OCI-LY7 (cell line): Measurements from ENCODE around the gene UBXN11. TPM values are rescaled to one million over a fixed set of nuclear protein-coding genes. Genes with fewer than 3 reads are reported as not detected.

Experiments used
- BruUV-seq: library from RNA; stranded (reverse); fragments of 400-500 nt; replicated peaks from 2 replicates; lab custom pipeline; 2021; lab: Mats Ljungman, UMichigan
- CTCF ChIA-PET: fragments of 300-600 bp; sonication (Branson Sonifier 250); formaldehyde crosslinking; loops from one replicate; lab custom pipeline; 2022; ENCODE audit warnings: antibody characterized with exemption; ENCODE audit not compliant: unreplicated experiment; lab: Charles Lee
- POLR2A ChIA-PET: fragments of 300-600 bp; sonication (Branson Sonifier 250); formaldehyde crosslinking; loops from one replicate; lab custom pipeline; 2022; ENCODE audit warnings: antibody characterized with exemption; lab: Charles Lee
- DNase-seq: peaks from one replicate; pipeline ENCODE4 v3.0.0-alpha.2; 2015; ENCODE audit warnings: low spot score
- H2AFZ ChIP-seq: fragments of 200-600 bp; sonication (generic), shearing (Covaris generic); 2 replicates; pipeline ENCODE4 v1.6.1; 2014; ENCODE audit warnings: mild to moderate bottlenecking, antibody characterized with exemption, low read length, moderate library complexity
- H3K27ac ChIP-seq: fragments of 200-600 bp; sonication (generic); 2 replicates; pipeline ENCODE4 v1.5.1; 2014; ENCODE audit warnings: mixed run types, low read depth, mild to moderate bottlenecking, moderate library complexity, low read length, inconsistent platforms; ENCODE audit not compliant: poor library complexity, severe bottlenecking
- H3K36me3 ChIP-seq: fragments of 200-600 bp; sonication (generic); 2 replicates; pipeline ENCODE4 v1.6.1; 2014; ENCODE audit warnings: mild to moderate bottlenecking, antibody characterized with exemption, low read length, moderate library complexity, mixed read lengths; ENCODE audit not compliant: insufficient read depth
- H3K4me1 ChIP-seq: fragments of 200-600 bp; sonication (generic); 2 replicates; pipeline ENCODE4 v1.5.1; 2014; ENCODE audit warnings: mild to moderate bottlenecking, low read length; ENCODE audit not compliant: insufficient read depth, poor library complexity, severe bottlenecking
- H3K4me2 ChIP-seq: fragments of 200-600 bp; sonication (generic); 2 replicates; pipeline ENCODE4 v1.6.1; 2014; ENCODE audit warnings: mild to moderate bottlenecking, low read length
- H3K4me3 ChIP-seq: fragments of 200-600 bp; sonication (generic); 2 replicates; pipeline ENCODE4 v1.5.1; 2014; ENCODE audit warnings: mild to moderate bottlenecking, low read depth, low read length; ENCODE audit not compliant: poor library complexity, severe bottlenecking
- H3K79me2 ChIP-seq: fragments of 200-600 bp; sonication (generic); 2 replicates; pipeline ENCODE4 v1.6.1; 2016; ENCODE audit warnings: low read depth, mild to moderate bottlenecking, low read length, moderate library complexity, mixed read lengths; ENCODE audit not compliant: insufficient read depth
- H3K9me2 ChIP-seq: fragments of 200-600 bp; sonication (generic); 2 replicates; pipeline ENCODE4 v1.6.1; 2016; ENCODE audit warnings: mild to moderate bottlenecking, low read length, mixed read lengths; ENCODE audit not compliant: insufficient read depth
- H3K9me3 ChIP-seq: fragments of 200-600 bp; sonication (generic); 2 replicates; pipeline ENCODE4 v1.6.1; 2014; ENCODE audit warnings: mild to moderate bottlenecking, mixed run types, low read length, mixed read lengths
- H4K20me1 ChIP-seq: fragments of 200-600 bp; sonication (generic); 2 replicates; pipeline ENCODE4 v1.6.1; 2014; ENCODE audit warnings: mild to moderate bottlenecking, antibody characterized with exemption, low read length, moderate library complexity, mixed read lengths; ENCODE audit not compliant: insufficient read depth
- EZH2phosphoT487 ChIP-seq: fragments of 200-600 bp; sonication (generic); IDR thresholded peaks from 2 replicates; pipeline ENCODE4 v1.6.1; 2018; ENCODE audit warnings: low read depth, borderline replicate concordance, mild to moderate bottlenecking, mixed run types, antibody characterized with exemption, low read length, moderate library complexity, mixed read lengths
- intact Hi-C: fragments of 100-400 bp; cut with micrococcal nuclease; formaldehyde crosslinking; loops from one replicate; pipeline ENCODE4 v1.10.0; 2022; ENCODE audit not compliant: unreplicated experiment
- total RNA-seq, 2 experiments: library from RNA; depleted of rRNA in 1 of 2; stranded (reverse); fragments of >200 nt in 1 of 2; shearing (Covaris generic) in 1 of 2; gene quantifications; 2 replicates each; pipeline ENCODE4 v1.2.3, GENCODE V29; 2014 to 2022
- TF ChIP-seq, protein P1 (sequence below): fragments of 200-600 bp; sonication (generic); conservative IDR thresholded peaks from 2 replicates; pipeline ENCODE4 v1.5.1; 2014; ENCODE audit warnings: mild to moderate bottlenecking, antibody characterized with exemption, low read length, moderate library complexity, mixed read lengths

The UBXN11 gene
- total RNA-seq, 2 experiments from 2014 or later: 75.8 to 111 TPM

DNA sequence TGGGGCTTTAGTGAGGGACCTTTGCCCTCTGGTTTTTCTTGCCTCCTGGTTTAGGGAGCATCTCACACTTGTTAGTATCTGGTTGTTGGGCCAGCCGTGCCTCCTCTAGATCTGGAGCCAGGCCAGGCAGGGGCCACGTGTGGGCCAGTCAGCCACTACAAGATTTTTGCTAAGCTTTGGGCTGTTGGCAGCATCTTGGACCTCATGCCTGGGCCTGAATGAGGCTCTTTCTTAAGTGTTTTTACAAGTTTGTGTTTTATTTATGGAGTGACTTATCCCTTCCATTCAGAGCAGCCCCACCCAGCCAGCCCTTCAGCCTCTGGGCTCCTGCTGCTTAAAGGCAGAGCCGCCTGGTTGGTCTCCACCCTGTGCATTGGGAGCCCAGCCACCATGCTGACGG, 28.1 kb downstream of the UBXN11 start:
- no peak overlapping the region for H2AFZ ChIP-seq
- peak overlapping the region; percentile 94 for H3K4me2 ChIP-seq
- no peak overlapping the region for H3K27ac ChIP-seq
- no peaks in the 10 kb centered on the region for H3K79me2 ChIP-seq
- DNase-seq: no peak
- H3K4me1 ChIP-seq: peaks cover 30% of the 10 kb centered on the region
- TSS peak; percentile 21 for BruUV-seq
- H3K4me3 ChIP-seq: no peak overlapping the region
- no peaks in the 10 kb centered on the region for H3K9me2 ChIP-seq
- H3K36me3 ChIP-seq: peaks cover 78% of the 10 kb centered on the region
- POLR2A ChIA-PET: no interaction called here
- H4K20me1 ChIP-seq: no peaks in the 10 kb centered on the region
- TF ChIP-seq EZH2phosphoT487: no peak
- TF ChIP-seq, protein P1, sequence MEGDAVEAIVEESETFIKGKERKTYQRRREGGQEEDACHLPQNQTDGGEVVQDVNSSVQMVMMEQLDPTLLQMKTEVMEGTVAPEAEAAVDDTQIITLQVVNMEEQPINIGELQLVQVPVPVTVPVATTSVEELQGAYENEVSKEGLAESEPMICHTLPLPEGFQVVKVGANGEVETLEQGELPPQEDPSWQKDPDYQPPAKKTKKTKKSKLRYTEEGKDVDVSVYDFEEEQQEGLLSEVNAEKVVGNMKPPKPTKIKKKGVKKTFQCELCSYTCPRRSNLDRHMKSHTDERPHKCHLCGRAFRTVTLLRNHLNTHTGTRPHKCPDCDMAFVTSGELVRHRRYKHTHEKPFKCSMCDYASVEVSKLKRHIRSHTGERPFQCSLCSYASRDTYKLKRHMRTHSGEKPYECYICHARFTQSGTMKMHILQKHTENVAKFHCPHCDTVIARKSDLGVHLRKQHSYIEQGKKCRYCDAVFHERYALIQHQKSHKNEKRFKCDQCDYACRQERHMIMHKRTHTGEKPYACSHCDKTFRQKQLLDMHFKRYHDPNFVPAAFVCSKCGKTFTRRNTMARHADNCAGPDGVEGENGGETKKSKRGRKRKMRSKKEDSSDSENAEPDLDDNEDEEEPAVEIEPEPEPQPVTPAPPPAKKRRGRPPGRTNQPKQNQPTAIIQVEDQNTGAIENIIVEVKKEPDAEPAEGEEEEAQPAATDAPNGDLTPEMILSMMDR: no peak
- no peaks in the 10 kb centered on the region for H3K9me3 ChIP-seq
- CTCF ChIA-PET: no interaction called here
- intact Hi-C loops: no loop called here

DNA sequence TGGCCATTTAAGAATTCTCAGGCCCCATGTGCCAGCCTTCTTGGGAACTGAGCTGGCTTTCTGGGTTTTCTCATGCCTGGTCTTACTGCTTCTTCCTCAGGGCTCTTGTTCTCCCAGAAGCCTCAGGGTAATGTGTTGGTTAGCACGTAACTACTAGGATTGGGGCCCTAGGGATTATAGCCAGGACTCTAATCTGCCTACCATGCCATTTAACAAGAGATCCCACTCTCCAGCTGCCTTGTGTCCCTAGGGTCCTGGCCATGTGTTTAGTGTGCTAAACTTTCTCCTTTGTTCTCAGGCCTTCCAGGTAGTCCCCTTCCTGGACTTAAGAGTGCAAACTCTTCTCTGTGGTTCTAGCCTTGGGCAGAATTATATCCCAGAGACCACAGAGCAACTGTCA, 28.7 kb downstream of the UBXN11 start:
- intact Hi-C loops: no loop called here
- Histone ChIP-seq H2AFZ (no peak overlapping the region), H4K20me1 (no peaks in the 10 kb centered on the region), H3K27ac (no peak overlapping the region), H3K4me3 (no peak overlapping the region), H3K4me1 (peaks cover 30% of the 10 kb centered on the region), H3K9me2 (no peaks in the 10 kb centered on the region), H3K9me3 (no peaks in the 10 kb centered on the region), H3K36me3 (peaks cover 83% of the 10 kb centered on the region), H3K79me2 (no peaks in the 10 kb centered on the region), H3K4me2 (no peak overlapping the region)
- TF ChIP-seq EZH2phosphoT487: no peak
- TF ChIP-seq, protein P1: no peak
- POLR2A ChIA-PET: interaction anchor here (0.6 kb wide), 1 partner anchor 16 kb away, joined by 3 read pairs; no protein-coding TSS in a partner anchor
- DNase-seq: no peak
- CTCF ChIA-PET: interaction anchor here (1.3 kb wide), 1 partner anchor 11 kb away, joined by 3 read pairs; no protein-coding TSS in a partner anchor
- no TSS peak for BruUV-seq

DNA sequence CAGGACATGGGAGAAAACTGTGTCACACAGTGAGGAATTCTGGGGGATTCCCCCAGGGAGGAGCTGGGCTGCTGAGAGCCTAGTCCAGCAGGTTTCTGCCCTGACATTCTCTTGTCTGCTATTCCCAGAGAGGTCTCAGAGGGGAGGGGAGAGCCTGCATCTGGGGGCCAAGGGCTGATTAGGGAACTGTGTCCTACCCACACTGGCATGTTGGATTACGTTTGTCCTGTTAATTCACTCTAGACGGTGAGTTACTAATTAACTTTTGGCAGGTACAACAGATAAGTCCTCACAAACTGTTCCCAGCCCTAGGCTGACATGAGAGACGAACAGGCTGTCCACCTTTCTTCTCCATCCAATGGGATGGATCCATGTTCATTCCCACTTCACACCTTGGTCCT, 29.2 kb downstream of the UBXN11 start:
- Histone ChIP-seq H3K36me3 (peaks cover 81% of the 10 kb centered on the region), H3K9me3 (no peaks in the 10 kb centered on the region), H3K4me3 (no peak overlapping the region), H2AFZ (no peak overlapping the region), H3K9me2 (no peaks in the 10 kb centered on the region), H3K4me2 (no peak overlapping the region), H4K20me1 (no peaks in the 10 kb centered on the region), H3K27ac (no peak overlapping the region), H3K4me1 (peaks cover 30% of the 10 kb centered on the region), H3K79me2 (no peaks in the 10 kb centered on the region)
- POLR2A ChIA-PET: no interaction called here
- no TSS peak for BruUV-seq
- intact Hi-C loops: no loop called here
- no peak for DNase-seq
- CTCF ChIA-PET: interaction anchor here (1.3 kb wide), 1 partner anchor 12 kb away, joined by 3 read pairs; no protein-coding TSS in a partner anchor
- TF ChIP-seq, protein P1: no peak
- TF ChIP-seq EZH2phosphoT487: no peak
